Fibroblast of pulmonary artery (primary cell): ENCODE results near the gene TERT.

Experiments
- DNase-seq: peaks from one replicate; pipeline ENCODE4 v3.0.0-alpha.2; 2010; ENCODE audit warnings: low read depth
- H3K4me3 ChIP-seq: replicated peaks from 2 replicates; pipeline ENCODE4 v1.5.1; 2011; ENCODE audit warnings: low read depth, mild to moderate bottlenecking, control low read depth, low read length, moderate library complexity
- TF ChIP-seq, protein P1 (sequence below): IDR thresholded peaks from 2 replicates; pipeline ENCODE4 v1.5.1; 2011; ENCODE audit warnings: mild to moderate bottlenecking, control low read depth, low read length, inconsistent platforms; ENCODE audit errors: missing control alignments

TERT gene

DNA sequence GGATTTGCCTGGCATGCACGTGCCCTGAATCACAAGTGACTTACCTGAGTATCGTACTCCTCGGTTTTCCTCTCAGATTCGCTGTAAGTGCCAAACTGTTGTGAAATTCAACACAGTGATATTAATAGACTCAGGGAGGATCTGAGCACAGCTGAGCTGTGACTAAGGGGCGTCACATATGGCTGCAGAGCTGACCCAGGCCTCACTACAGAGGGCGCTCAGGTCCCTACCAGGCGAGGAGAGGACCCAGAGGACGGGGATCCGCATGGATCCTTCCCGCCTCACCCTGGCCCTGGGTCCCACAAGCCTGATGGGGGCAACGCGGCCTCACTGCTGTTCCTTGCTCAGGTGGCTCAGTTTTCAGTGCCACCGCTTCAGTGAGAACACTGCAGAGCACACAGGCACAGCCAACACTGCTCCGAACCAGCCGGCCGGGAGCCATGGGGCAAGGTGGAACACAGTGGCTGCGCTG, 29.9 kb upstream of the TERT start:
- TF ChIP-seq, protein P1, sequence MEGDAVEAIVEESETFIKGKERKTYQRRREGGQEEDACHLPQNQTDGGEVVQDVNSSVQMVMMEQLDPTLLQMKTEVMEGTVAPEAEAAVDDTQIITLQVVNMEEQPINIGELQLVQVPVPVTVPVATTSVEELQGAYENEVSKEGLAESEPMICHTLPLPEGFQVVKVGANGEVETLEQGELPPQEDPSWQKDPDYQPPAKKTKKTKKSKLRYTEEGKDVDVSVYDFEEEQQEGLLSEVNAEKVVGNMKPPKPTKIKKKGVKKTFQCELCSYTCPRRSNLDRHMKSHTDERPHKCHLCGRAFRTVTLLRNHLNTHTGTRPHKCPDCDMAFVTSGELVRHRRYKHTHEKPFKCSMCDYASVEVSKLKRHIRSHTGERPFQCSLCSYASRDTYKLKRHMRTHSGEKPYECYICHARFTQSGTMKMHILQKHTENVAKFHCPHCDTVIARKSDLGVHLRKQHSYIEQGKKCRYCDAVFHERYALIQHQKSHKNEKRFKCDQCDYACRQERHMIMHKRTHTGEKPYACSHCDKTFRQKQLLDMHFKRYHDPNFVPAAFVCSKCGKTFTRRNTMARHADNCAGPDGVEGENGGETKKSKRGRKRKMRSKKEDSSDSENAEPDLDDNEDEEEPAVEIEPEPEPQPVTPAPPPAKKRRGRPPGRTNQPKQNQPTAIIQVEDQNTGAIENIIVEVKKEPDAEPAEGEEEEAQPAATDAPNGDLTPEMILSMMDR: no peak
- H3K4me3 ChIP-seq: no peak overlapping the region
- DNase-seq: no peak

DNA sequence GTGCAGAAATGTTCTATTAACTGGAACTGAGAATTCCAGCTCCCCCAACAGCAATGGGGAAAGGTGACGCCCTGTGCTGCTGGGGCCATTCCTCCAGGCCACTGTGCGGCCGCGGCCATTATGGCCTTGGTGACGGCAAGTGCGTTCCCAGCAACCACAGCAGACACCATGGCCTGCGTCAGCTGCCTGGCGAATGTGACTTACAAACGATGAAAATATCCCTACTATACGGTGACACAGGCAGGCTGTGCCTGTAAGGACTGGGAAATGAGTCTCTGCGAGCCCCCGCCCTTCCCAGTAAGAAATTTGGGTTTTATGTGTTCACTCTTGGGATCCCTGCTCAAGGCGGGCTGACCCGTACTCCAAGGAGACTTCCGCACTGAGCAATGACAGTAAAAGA, 29.4 kb upstream of the TERT start:
- no peak for DNase-seq
- TF ChIP-seq, protein P1: no peak

DNA sequence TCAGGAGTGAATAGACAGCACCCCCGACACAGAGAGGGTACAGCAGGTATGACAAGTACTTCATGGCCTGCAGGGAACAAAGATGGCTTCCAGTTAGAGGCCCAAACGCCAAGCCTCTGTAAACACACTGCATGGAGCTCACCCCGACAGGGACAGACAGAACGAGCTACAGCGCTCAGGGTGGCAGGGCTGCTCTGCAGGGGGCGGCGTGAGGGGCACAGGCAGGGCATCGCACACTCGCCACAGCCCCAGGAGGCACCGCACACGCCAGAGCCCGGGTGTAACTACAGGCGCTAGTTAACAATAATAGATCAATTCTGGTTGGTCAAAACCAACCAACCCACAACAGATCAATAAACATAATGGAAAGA, 28.9 kb upstream of the TERT start:
- TF ChIP-seq, protein P1: no peak
- no peak overlapping the region for H3K4me3 ChIP-seq
- no peak for DNase-seq

More for the DNA sequence above, 29.4 kb upstream of the TERT start:
- H3K4me3 ChIP-seq: no peak overlapping the region

DNA sequence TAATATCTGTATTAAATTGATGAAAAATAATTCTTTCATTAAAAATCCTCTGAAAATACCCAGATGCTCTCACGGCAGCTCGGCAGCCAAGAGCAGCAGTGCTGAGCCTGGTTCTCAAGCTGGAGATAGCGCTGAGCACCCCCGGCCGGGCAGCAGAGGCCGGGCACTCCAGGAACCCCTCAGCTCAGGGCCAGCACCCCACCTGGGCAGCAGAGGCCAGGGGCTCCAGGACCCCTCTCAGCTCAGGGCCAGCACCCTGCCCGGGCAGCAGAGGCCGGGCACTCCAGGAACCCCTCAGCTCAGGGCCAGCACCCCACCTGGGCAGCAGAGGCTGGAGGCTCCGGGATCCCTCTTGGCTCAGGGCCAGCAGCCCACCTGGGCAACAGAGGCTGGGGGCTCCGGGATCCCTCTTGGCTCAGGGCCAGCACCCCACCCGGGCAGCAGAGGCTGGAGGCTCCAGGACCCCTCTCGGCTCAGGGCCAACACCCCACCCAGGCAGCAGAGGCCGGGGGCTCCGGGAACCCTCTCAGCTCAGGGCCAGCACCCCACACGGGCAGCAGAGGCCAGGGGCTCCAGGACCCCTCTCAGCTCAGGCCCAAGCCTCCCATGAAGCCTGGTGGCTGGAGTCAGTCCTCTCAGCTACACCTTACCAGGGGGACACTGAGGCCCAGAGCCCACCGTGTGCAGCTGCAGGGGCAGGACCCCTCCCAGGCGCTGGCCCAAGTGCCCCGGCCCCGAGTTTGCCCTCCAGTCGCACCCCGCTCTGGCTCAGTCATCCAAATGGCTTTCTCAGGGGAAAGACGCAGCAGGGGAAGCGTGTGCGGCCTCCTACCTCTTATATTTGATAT, 28.3 kb upstream of the TERT start:
- TF ChIP-seq, protein P1: no peak
- no peak for DNase-seq
- H3K4me3 ChIP-seq: no peak overlapping the region

DNA sequence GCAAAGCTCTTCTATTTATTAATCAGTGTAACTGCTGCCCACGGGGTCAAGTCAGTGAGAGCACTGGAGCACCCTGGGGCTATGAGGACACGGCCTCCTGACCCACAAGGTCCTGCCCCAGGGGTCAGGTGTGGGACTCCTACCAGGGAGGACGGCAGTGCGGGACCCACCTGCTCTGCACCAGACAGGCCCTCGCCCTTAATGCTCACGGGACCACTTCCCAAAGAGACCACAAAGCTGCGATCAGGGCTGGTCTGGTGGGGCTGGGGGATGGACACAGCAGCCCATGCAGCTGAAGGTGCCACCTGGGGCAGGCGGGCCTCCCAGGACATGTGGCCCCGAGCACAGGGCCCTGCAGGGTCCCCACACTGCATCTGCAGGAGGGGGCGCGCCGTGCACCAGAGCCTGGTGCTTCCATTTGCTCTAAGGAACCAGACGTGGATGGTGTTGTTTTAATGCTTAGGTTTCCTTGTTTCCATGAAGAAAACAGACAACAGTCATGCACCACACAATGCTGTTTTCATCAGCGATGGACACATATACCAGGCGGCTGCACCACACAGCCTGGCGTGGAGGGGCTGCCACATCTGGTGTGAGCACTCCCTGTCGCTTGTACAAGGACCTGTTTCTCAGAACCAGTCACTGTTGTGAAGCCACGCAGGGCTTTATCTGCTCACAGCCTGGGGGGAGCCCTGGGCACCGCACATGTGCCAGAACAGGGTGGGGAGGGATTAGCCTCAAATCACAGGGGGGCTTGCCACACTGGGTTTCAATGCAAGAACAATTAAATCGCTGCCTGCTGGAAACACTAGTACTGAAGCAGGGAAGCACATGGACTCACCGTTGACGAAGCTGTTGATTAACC, 27.4 kb upstream of the TERT start:
- no peak overlapping the region for H3K4me3 ChIP-seq
- TF ChIP-seq, protein P1: no peak
- DNase-seq: no peak

DNA sequence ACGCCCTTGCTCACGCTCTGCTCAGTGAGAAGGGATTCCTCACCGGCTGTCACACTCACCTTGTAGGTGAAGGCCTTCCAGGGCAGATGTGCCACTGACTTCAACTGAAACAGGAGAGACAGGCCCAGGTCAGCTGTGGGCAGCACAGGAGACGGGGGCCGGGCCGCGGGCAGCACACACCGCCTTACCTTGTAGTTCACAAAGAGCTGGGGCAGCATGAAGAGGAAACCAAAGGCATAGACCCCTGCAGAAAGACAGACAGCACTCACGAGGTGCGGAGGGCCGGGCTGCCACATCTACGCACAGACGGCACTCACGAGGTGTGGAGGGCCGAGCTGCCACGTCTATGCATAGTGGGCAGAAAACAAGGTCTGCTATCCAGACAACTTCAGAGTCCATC, 26.7 kb upstream of the TERT start:
- H3K4me3 ChIP-seq: no peak overlapping the region
- DNase-seq: no peak

More for the DNA sequence above, 26.7 kb upstream of the TERT start:
- TF ChIP-seq, protein P1: no peak
